ENCODE data around the gene HOXD11. TPM values are rescaled to one million over a fixed set of nuclear protein-coding genes. Genes with fewer than 3 reads are reported as not detected.

HOXD11 gene
- total RNA-seq, 2 donors from 2014 or later, result not detected

DNA sequence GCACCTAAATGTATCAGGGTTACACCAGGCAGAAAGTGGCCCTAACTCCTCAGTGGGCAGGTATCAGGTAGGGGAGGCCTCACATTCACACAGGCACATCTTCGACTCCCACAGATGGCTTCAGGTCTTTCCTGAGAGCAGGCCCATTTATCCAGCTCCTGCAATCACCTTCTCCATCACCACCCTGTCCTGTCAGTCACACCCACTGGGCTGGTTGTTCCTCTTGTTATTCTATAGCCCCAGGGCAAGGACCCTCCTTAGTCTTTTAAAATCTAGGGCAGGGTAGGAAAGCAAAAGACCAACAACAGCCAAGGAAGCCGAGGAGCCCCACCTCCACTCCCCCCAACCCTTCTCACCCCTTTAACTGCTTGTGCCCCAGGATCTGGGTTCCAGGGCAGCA is 35.2 kb downstream of the HOXD11 start:
- no peak for TF ChIP-seq POLR2A (IDR thresholded peaks at IDR 0.05)
- TF ChIP-seq, protein P1, sequence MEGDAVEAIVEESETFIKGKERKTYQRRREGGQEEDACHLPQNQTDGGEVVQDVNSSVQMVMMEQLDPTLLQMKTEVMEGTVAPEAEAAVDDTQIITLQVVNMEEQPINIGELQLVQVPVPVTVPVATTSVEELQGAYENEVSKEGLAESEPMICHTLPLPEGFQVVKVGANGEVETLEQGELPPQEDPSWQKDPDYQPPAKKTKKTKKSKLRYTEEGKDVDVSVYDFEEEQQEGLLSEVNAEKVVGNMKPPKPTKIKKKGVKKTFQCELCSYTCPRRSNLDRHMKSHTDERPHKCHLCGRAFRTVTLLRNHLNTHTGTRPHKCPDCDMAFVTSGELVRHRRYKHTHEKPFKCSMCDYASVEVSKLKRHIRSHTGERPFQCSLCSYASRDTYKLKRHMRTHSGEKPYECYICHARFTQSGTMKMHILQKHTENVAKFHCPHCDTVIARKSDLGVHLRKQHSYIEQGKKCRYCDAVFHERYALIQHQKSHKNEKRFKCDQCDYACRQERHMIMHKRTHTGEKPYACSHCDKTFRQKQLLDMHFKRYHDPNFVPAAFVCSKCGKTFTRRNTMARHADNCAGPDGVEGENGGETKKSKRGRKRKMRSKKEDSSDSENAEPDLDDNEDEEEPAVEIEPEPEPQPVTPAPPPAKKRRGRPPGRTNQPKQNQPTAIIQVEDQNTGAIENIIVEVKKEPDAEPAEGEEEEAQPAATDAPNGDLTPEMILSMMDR (IDR thresholded peaks at IDR 0.05), result no peak
- DNase-seq (no peak), ATAC-seq (no peak)
- WGBS, 2 donors, result 65 to 96% methylated on average over 2 of the region's 2 CpGs
- no peaks in the 10 kb centered on the region for H3K36me3 ChIP-seq (replicated peaks in 1 of 2; ENCODE audit: insufficient read depth in 1 of 2, low read depth in 2 of 2)
- H3K4me3 ChIP-seq, result no peak overlapping the region
- H3K9me3 ChIP-seq, result no peaks in the 10 kb centered on the region
- peaks cover 0 to 40% of the 10 kb centered on the region in 2 donors for H3K27me3 ChIP-seq
- H3K4me1 ChIP-seq, result peaks cover 12% of the 10 kb centered on the region
- intact Hi-C loops (cut with DNase I), result loop anchor here (5.0 to 10.0 kb wide), 2 partner anchors 315 to 403 kb away; no protein-coding TSS in a partner anchor
- H3K27ac ChIP-seq, result no peak overlapping the region

- H3K4me3 ChIP-seq, result no peak overlapping the region
- intact Hi-C loops (cut with DNase I), result loop anchor here (10.0 kb wide), 1 partner anchor 399 kb away; no protein-coding TSS in a partner anchor
- H3K4me1 ChIP-seq, result peaks cover 7% of the 10 kb centered on the region
- no peak for TF ChIP-seq POLR2A (IDR thresholded peaks at IDR 0.05)
- TF ChIP-seq, protein P1 (IDR thresholded peaks at IDR 0.05), result no peak
- H3K27ac ChIP-seq, result no peak overlapping the region
- H3K9me3 ChIP-seq, result no peaks in the 10 kb centered on the region
- H3K27me3 ChIP-seq, result peaks cover 0 to 45% of the 10 kb centered on the region in 2 donors
- WGBS, 2 donors, result 18 to 34% methylated on average over 4 of the region's 4 CpGs
- DNase-seq (no peak), ATAC-seq (no peak)
- H3K36me3 ChIP-seq (replicated peaks in 1 of 2; ENCODE audit: insufficient read depth in 1 of 2, low read depth in 2 of 2), result no peaks in the 10 kb centered on the region
Observed at GRCh38 chr2:176145085-176145969, 38.2 kb downstream of the HOXD11 start.

DNA sequence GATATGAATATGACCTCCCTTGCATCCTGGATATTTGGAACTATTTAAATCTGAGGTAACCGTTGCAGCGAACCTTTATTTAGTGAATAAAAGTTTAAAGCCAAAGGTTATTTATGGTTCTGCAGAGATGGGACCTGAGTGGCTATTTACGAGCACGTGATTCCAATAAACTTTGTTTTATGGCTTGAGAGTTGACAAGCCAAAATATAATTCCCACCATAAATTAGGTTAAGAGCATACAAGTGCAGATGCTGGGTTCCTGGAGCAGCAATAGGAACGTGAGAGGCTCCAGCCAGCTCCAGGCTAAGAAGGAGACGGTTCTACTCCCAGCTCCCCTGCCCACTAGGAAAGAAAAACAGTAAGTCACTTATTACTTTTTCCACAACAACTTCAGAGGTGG is 39.0 kb downstream of the HOXD11 start:
- intact Hi-C loops (cut with DNase I), result loop anchor here (10.0 kb wide), 1 partner anchor 399 kb away; no protein-coding TSS in a partner anchor
- Histone ChIP-seq H3K27me3 (peaks cover 0 to 45% of the 10 kb centered on the region in 2 donors), H3K27ac (no peak overlapping the region), H3K9me3 (no peaks in the 10 kb centered on the region), H3K36me3 (replicated peaks in 1 of 2; ENCODE audit: insufficient read depth in 1 of 2, low read depth in 2 of 2) (no peaks in the 10 kb centered on the region), H3K4me1 (no peaks in the 10 kb centered on the region), H3K4me3 (no peak overlapping the region)
- ATAC-seq, result no peak
- WGBS, 2 donors, result 17 to 19% methylated on average over 6 of the region's 6 CpGs
- no peak for DNase-seq
- TF ChIP-seq POLR2A (IDR thresholded peaks at IDR 0.05), result no peak
- TF ChIP-seq, protein P1 (IDR thresholded peaks at IDR 0.05), result no peak

DNA sequence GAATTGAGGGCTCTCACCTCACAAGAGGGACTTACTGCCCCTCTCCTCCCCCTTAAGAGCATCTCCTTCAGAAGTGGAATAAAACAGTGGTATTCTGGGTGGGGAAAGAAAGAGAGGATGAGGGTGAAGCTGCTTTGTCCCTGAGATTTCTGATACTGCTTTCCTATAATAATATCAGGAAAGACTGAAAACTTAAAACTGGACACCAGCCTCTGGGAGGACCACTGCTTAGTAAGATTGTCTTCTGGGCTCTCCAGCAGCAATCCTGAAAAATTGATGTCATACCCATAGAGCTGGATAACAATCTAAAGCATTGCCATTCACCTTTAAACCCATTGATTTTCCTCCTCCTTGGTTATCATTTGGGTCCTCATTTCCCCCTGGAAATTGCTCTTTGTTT is 39.6 kb downstream of the HOXD11 start:
- Histone ChIP-seq H3K4me1 (peaks cover 2% of the 10 kb centered on the region), H3K9me3 (no peaks in the 10 kb centered on the region), H3K27me3 (peaks cover 0 to 50% of the 10 kb centered on the region in 2 donors), H3K4me3 (no peak overlapping the region), H3K27ac (no peak overlapping the region), H3K36me3 (replicated peaks in 1 of 2; ENCODE audit: insufficient read depth in 1 of 2, low read depth in 2 of 2) (no peaks in the 10 kb centered on the region)
- no peak for ATAC-seq
- no peak for DNase-seq
- intact Hi-C loops (cut with DNase I), result loop anchor here (10.0 kb wide), 1 partner anchor 398 kb away; no protein-coding TSS in a partner anchor
- TF ChIP-seq, protein P1 (IDR thresholded peaks at IDR 0.05), result no peak
- TF ChIP-seq POLR2A (IDR thresholded peaks at IDR 0.05), result no peak

All from body of pancreas (tissue), 4 donors.